NT2/D1 (cell line): ENCODE data around the gene DNM3.

Experiments used
- DNase-seq: peaks from one replicate; pipeline ENCODE4 v3.0.0-alpha.2; 2011; ENCODE audit warnings: low read depth, low spot score
- H3K27me3 ChIP-seq: 2 replicates; pipeline ENCODE4 v1.6.0; 2011; ENCODE audit warnings: mild to moderate bottlenecking; ENCODE audit not compliant: insufficient read length, insufficient read depth
- H3K36me3 ChIP-seq: 2 replicates; pipeline ENCODE4 v1.6.1; 2011; ENCODE audit warnings: mild to moderate bottlenecking, low read length, mixed read lengths; ENCODE audit not compliant: insufficient read depth, insufficient read length
- H3K4me1 ChIP-seq: 2 replicates; pipeline ENCODE4 v1.5.1; 2011; ENCODE audit not compliant: insufficient read depth, insufficient read length
- H3K4me3 ChIP-seq: 2 replicates; pipeline ENCODE4 v1.5.1; 2011; ENCODE audit warnings: low read depth; ENCODE audit not compliant: insufficient read length
- H3K9ac ChIP-seq: 2 replicates; pipeline ENCODE4 v1.6.0; 2011; ENCODE audit warnings: low read depth; ENCODE audit not compliant: insufficient read length
- H3K9me3 ChIP-seq: 2 replicates; pipeline ENCODE4 v1.5.1; 2011; ENCODE audit warnings: mild to moderate bottlenecking, low read length; ENCODE audit not compliant: insufficient read depth
- SUZ12 ChIP-seq: IDR thresholded peaks from 2 replicates; pipeline ENCODE4 v1.6.1; 2011; ENCODE audit not compliant: insufficient read length, insufficient read depth; ENCODE audit errors: extremely low read depth
- YY1 ChIP-seq: IDR thresholded peaks from 2 replicates; pipeline ENCODE4 v1.6.1; 2011; ENCODE audit not compliant: insufficient read length, insufficient read depth
- ZNF274 ChIP-seq: IDR thresholded peaks from 2 replicates; pipeline ENCODE4 v1.6.1; 2011; ENCODE audit warnings: mild to moderate bottlenecking, low read depth, low read length

DNM3 gene

DNA sequence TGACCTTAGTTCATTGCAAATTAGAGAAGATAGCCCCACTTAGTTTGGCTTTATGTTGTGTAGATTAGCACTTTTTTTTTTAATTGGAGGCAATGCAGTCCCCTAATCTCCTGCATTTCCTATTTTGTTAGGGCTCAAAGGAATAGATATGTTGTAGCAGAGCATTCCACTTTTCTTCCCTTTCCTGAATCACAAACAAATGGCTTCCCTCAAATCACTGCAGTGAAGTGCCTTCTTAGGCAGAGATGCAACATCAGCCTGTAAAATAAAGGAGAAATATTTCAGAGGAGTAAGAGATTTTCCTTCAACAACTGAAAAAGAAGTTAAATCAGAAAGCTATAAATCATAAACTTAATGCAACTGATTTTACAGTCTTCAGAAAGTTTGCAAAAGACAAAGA lies 307.4 kb downstream of the DNM3 start:
- H3K4me1 ChIP-seq: no peaks in the 10 kb centered on the region
- H3K27me3 ChIP-seq: no peaks in the 10 kb centered on the region
- DNase-seq: no peak
- H3K36me3 ChIP-seq: no peaks in the 10 kb centered on the region
- H3K4me3 ChIP-seq: no peak overlapping the region
- no peak overlapping the region for H3K9ac ChIP-seq
- TF ChIP-seq YY1: no peak
- TF ChIP-seq ZNF274: no peak
- TF ChIP-seq SUZ12: no peak
- H3K9me3 ChIP-seq: no peaks in the 10 kb centered on the region

DNA sequence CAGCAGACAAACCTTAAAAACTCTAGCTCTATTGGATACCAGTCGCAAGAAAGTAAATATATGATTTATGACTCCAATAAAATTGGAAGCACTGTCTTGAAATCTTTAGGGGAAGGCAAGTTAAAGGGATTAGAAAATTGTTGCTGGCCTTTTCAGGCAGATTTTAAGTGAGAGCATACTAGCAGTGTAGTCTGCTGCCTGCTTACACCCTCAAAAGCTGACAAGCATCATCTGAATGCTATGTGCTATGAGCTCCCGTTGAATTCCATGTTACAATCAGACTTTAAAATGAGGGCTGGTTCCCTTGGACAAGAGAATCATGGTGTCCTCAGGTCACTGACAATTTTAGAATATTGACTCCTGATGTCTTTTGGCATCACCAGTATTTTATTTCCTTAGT lies 308.0 kb downstream of the DNM3 start:
- DNase-seq: no peak
- no peaks in the 10 kb centered on the region for H3K36me3 ChIP-seq
- H3K9me3 ChIP-seq: no peaks in the 10 kb centered on the region
- no peak overlapping the region for H3K9ac ChIP-seq
- H3K27me3 ChIP-seq: no peaks in the 10 kb centered on the region
- H3K4me3 ChIP-seq: no peak overlapping the region
- TF ChIP-seq SUZ12 (no peak), ZNF274 (no peak), YY1 (no peak)
- no peaks in the 10 kb centered on the region for H3K4me1 ChIP-seq

DNA sequence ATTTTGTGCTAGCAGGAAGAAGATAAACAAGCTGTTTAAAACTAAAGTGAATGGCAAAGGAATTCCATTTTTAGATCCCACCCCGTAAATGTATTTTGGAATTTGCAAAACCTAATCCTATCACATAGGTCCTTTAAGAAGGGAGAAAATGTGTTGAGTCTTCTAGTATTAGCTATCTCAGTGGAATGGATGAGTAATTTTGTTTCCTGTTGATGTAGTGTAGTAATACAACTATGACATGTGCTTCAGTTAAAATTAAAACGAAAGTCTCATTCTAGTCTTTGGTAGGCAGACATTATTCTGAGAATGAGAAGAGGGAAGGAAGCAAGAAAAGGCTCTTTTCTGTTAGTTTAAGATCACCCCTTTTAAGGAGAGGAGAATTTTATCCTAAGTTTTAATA lies 313.3 kb downstream of the DNM3 start:
- no peaks in the 10 kb centered on the region for H3K36me3 ChIP-seq
- H3K9ac ChIP-seq: no peak overlapping the region
- no peak for DNase-seq
- H3K9me3 ChIP-seq: no peaks in the 10 kb centered on the region
- H3K4me3 ChIP-seq: no peak overlapping the region
- no peaks in the 10 kb centered on the region for H3K27me3 ChIP-seq
- H3K4me1 ChIP-seq: no peaks in the 10 kb centered on the region
- TF ChIP-seq YY1 (no peak), ZNF274 (no peak), SUZ12 (no peak)

DNA sequence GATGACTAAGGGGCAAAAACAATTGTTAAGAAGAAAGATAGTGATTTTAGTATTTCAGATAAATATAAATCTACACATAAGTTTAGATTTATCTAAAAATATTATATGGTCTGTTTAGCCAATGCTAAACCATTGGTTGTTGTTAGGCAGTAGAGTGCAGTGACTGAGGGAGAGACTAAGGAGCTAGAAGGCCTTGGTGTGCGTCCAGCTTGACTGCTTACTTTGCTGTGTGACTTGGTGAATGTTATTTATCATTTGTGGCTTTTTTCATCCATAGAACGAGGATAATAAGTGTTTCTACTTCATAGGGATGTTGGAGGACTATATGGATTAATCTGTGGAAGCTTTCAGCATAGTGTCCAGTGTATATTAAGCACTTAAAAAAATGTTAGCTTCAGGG lies 314.5 kb downstream of the DNM3 start:
- DNase-seq: no peak
- TF ChIP-seq ZNF274: no peak
- no peak for TF ChIP-seq SUZ12
- no peak for TF ChIP-seq YY1

DNA sequence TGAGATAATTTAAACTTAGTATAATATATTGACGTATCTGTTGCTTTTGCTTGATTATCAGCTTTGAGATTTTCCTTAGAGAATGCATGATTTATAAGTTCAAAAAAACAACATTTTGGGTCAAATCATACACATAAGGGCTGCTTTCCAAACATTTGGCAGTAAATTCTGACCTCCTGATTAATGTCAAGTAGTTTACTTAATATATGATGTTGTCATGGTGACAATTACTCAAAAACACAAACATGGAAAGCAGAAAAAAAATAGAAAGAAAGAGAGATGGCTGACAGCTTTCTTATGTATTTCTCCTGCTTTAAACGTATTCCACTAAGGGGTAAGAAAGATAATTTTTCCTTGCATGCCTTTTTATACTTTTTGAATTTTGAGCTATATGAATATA lies 320.9 kb downstream of the DNM3 start:
- Histone ChIP-seq H3K9ac (no peak overlapping the region), H3K9me3 (no peaks in the 10 kb centered on the region), H3K4me3 (no peak overlapping the region), H3K4me1 (no peaks in the 10 kb centered on the region), H3K36me3 (no peaks in the 10 kb centered on the region), H3K27me3 (no peaks in the 10 kb centered on the region)
- TF ChIP-seq ZNF274 (no peak), YY1 (no peak), SUZ12 (no peak)
- no peak for DNase-seq

More for the DNA sequence above, 314.5 kb downstream of the DNM3 start:
- Histone ChIP-seq H3K9me3 (no peaks in the 10 kb centered on the region), H3K9ac (no peak overlapping the region), H3K4me3 (no peak overlapping the region), H3K27me3 (no peaks in the 10 kb centered on the region), H3K36me3 (no peaks in the 10 kb centered on the region), H3K4me1 (no peaks in the 10 kb centered on the region)

DNA sequence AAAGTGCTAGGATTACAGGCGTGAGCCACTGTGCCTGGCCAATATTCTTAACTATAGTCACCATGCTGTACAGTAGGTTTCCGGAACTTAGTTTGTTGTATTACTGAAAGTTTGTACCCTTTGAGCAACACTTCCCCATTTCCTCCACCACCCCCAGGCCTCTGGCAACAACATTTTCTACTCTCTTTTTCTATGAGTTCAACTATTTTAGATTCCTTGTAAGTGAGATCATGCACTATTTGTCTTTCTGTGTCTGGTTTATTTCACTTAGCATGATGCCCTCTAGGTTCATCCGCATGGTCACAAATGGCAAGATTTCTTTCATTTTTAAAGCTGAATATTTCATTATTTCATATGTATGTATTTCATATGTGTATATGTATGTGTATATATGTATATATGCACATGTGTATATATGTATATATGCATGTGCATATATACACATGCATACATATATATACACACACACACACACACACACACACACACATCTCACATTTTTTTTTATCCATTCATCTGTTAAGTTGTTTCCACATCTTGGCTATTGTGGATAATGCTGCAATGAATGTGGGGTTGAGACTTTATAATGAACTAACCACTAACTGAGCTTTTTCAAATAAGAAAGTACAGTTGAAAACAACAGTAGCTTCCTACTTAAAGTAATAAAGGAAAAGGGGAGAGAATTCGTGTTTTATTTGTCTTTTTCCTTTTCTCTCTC lies 322.4 kb downstream of the DNM3 start:
- Histone ChIP-seq H3K4me1 (no peaks in the 10 kb centered on the region), H3K4me3 (no peak overlapping the region), H3K27me3 (no peaks in the 10 kb centered on the region), H3K36me3 (no peaks in the 10 kb centered on the region), H3K9ac (no peak overlapping the region), H3K9me3 (no peaks in the 10 kb centered on the region)
- no peak for DNase-seq
- TF ChIP-seq YY1 (no peak), ZNF274 (no peak), SUZ12 (no peak)

DNA sequence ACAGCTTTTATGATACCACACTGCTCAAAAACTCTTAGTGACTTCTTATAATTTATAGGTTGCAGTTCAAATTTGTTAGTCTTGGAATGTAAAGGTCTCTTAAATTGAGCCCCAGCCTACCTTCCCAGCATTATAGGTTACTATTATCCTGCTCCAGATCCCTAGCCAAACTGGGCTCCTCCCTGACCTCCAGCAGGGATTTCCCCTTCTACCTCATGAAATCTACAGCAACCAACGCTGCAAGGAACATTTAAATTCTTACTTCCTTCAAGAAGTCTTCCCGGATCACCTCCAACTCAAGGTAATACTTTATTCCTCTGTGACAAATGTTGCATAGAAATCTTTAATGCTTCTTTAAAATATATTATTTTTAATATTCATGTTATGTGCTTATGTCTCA lies 324.1 kb downstream of the DNM3 start:
- TF ChIP-seq ZNF274 (no peak), SUZ12 (no peak), YY1 (no peak)
- no peak for DNase-seq

More for the DNA sequence above, 324.1 kb downstream of the DNM3 start:
- Histone ChIP-seq H3K4me3 (no peak overlapping the region), H3K36me3 (no peaks in the 10 kb centered on the region), H3K4me1 (no peaks in the 10 kb centered on the region), H3K9ac (no peak overlapping the region), H3K27me3 (no peaks in the 10 kb centered on the region), H3K9me3 (no peaks in the 10 kb centered on the region)
